ENCODE measurements around the gene LCN12.

GRCh38 chr9:136984464-136985026 is 32.5 kb downstream of the LCN12 start:
- TF ChIP-seq CTCF (IDR thresholded peaks at IDR 0.05) (no peak), POLR2AphosphoS5 (IDR thresholded peaks at IDR 0.05) (no peak), POLR2A (IDR thresholded peaks at IDR 0.05) (no peak)
